HCT116 (cell line): Measurements from ENCODE around the gene RNF225.
A peak's percentile ranks its signal among the peaks of the same experiment; 100 is the strongest.

ENCODE experiments used
- EZH2 ChIP-seq: fragments of 200-600 bp; sonication (generic); IDR thresholded peaks from 2 replicates; pipeline ENCODE4 v1.6.1; 2017; ENCODE audit warnings: antibody characterized with exemption, mixed run types
- EZH2phosphoT487 ChIP-seq: fragments of 200-600 bp; IDR thresholded peaks from 2 replicates; pipeline ENCODE4 v1.6.1; 2018; ENCODE audit warnings: antibody characterized with exemption, borderline replicate concordance
- POLR2A ChIP-seq: IDR thresholded peaks from 2 replicates; pipeline ENCODE4 v1.7.0; 2011; ENCODE audit warnings: borderline replicate concordance; ENCODE audit not compliant: insufficient read depth, insufficient read length; ENCODE audit errors: extremely low read depth
- POLR2AphosphoS5 ChIP-seq: IDR thresholded peaks from 2 replicates; pipeline ENCODE4 v1.6.1; 2011; ENCODE audit warnings: mild to moderate bottlenecking, low read depth, low read length, moderate library complexity

DNA sequence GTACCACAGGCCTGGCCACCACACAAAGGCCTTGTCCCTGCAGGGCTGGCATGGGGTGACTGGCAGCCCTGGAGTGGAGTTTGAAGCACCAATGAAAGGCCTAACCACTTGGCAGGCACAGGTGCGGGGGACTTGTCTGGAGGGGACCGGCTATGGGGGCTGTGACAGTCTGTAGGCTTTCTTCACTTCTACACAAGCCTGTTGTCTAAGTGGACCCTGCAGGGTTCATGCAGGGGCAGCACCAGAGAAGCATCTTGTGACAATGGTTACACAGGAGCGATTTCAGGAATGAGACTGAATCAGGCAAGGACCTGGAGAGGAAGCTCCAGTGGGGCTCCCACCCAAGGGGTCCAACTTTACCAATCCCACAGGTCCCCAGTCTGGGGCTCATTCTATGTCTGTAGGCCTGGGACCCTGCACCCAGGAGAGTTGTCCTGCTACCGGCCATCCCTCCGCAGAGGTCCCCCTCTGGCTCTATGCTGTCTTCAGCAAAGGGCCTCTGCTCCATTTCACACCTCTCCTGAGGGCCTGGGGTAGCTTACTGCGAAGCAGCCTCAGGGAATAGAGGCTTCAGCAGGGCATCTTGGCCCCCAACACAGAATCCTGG lies 12.4 kb upstream of the RNF225 start:
- TF ChIP-seq EZH2phosphoT487 (no peak), POLR2AphosphoS5 (0 out of 2 replicates have a peak, but pooled peaks have one; percentile 10), POLR2A (no peak), EZH2 (no peak)
